ENCODE data around the gene AMY1C.
"Not testable (repeated sequence)": the region's sequence is repeated elsewhere in the genome, so short reads cannot be mapped to it uniquely, and the experiment has no call there.

Gene AMY1C

GRCh38 chr1:103749598-103749997 lies at the start of gene AMY1C:
TSS of gene AMY1C (plus strand) at chr1:103749898. CDS start at chr1:103750470, 572 bp downstream.
- DNase-seq (ENCODE audit: low spot score): not testable (repeated sequence)

DNA sequence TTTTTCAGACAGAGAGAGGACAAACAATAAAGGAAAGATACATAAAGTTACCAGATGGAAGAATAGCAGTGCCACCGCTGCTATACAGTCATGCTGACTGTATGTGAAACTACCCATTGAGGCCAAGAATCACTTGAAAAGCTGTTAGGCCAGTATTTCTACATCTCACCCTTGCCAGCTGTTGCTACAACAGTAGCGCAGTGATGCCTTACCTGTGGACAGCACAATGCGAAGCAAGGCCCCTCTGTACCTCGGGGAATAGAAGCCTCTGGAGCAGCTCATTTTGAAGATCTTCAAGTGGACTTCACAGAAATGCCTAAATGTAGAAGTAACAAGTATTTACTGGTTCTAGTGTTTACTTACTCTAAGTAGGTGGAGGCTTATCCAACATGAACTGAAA lies 49.0 kb upstream of the AMY1C start:
- DNase-seq (ENCODE audit: low spot score): not testable (repeated sequence)

DNA sequence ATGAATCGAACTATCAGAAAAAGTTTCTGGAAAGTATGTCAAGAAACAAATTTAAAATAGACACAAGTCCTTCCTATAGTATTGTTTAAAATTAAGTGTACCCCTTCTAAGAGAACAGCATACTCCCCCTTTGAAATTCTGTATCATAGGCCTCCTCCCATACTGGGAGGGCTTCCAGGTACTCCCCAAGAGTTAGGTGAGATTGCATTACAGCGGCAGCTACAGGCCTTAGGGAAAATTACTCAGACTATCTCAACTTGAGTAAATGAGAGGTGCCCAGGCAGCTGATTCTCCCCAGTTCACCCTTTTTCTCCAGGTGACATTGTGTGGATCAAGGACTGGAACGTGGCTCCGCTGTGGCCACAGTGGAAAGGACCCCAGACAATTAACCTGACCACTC lies 48.4 kb upstream of the AMY1C start:
- DNase-seq (ENCODE audit: low spot score): not testable (repeated sequence)

DNA sequence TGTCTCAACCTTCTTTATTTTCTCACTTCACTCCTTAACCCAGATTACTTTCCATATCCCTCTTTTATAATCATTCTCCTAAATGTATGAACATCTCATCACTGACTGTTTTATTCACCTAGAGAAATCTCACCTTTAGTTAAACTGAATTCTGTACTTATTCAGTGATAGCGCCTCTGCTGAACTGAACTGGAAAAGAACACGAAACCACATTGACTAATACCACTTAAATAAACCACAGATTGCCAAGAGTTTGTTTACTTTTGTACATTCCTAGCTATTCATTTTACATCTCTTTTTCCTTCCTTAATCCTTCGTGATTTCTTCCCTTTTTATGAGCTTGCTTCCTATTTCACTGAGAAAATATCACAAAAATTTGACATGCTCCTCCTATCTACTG lies 42.0 kb upstream of the AMY1C start:
- not testable (repeated sequence) for DNase-seq (ENCODE audit: low spot score)

DNA sequence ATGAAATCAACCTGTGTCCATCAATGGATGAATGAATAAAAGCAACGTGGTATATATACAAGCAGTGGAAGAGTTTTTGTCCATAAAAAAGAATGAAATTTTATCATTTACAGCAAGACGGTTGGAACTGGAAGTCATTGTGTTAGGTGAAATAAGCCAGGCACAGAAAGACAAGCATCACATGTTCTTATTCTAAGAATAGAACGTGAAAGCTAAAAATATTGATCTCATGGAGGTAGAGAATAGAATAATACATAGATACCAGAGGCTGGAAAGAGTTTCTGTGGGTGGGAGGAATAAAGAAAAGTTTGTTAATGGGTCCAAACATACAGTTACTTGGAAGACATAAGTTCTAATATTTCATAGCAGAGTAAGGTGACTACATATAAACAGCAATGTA lies 39.3 kb upstream of the AMY1C start:
- not testable (repeated sequence) for DNase-seq (ENCODE audit: low spot score)

- DNase-seq (ENCODE audit: low spot score): not testable (repeated sequence)
Measured at GRCh38 chr1:103717404-103717803, 32.3 kb upstream of the AMY1C start.

DNA sequence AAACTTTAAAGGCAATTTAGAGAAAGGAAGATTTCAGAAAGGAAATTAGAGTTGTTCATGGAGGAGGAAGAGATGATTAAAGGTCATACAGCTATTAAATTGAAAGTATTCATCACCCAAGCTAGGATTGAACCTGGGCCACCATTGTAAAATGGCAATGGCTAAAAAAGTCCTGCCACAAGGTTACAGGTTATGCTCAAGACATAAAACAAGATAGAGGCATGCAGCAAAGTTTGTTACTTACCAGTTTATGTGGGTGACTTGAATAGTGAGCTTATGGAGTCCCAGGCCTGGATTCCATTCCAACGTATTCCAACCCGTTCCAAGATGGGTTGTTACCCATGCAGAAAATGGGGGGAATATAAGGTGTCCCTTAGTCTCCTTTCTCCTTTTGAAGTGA lies 28.2 kb upstream of the AMY1C start:
- DNase-seq (ENCODE audit: low spot score): not testable (repeated sequence)

DNA sequence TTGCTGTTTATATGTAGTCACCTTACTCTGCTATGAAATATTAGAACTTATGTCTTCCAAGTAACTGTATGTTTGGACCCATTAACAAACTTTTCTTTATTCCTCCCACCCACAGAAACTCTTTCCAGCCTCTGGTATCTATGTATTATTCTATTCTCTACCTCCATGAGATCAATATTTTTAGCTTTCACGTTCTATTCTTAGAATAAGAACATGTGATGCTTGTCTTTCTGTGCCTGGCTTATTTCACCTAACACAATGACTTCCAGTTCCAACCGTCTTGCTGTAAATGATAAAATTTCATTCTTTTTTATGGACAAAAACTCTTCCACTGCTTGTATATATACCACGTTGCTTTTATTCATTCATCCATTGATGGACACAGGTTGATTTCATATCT lies 14.4 kb upstream of the AMY1C start:
- DNase-seq (ENCODE audit: low spot score): not testable (repeated sequence)

DNA sequence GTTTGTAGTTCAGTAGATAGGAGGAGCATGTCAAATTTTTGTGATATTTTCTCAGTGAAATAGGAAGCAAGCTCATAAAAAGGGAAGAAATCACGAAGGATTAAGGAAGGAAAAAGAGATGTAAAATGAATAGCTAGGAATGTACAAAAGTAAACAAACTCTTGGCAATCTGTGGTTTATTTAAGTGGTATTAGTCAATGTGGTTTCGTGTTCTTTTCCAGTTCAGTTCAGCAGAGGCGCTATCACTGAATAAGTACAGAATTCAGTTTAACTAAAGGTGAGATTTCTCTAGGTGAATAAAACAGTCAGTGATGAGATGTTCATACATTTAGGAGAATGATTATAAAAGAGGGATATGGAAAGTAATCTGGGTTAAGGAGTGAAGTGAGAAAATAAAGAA lies 11.7 kb upstream of the AMY1C start:
- not testable (repeated sequence) for DNase-seq (ENCODE audit: low spot score)

- DNase-seq (ENCODE audit: low spot score): not testable (repeated sequence)
Measured at GRCh38 chr1:103744449-103744848, 5.2 kb upstream of the AMY1C start.

- DNase-seq (ENCODE audit: low spot score): not testable (repeated sequence)
Measured at GRCh38 chr1:103745040-103745439, 4.7 kb upstream of the AMY1C start.

DNA sequence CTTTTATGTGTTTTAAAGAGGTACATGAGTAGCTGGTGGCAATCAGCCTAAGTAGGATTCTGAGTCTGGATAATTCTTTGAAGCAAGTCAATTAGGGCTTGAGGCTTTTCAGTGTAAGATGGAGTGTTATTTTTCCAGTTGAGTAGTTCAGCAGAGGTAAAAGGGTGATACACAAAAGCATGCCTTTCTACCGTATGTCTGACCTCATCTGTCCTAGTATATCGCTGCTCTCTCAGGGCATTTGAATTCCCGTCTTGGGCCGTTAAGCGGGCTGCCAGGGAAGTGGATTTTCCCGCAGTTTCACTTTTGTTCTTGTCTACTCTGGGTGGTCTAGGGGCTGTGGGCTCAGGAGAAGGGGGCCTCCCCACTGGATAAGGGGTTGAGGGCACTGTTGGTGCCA lies 1.4 kb upstream of the AMY1C start:
- DNase-seq (ENCODE audit: low spot score): not testable (repeated sequence)

GRCh38 chr1:103761896-103762295 lies 12.2 kb downstream of the AMY1C start:
- DNase-seq (ENCODE audit: low spot score): no peak

DNA sequence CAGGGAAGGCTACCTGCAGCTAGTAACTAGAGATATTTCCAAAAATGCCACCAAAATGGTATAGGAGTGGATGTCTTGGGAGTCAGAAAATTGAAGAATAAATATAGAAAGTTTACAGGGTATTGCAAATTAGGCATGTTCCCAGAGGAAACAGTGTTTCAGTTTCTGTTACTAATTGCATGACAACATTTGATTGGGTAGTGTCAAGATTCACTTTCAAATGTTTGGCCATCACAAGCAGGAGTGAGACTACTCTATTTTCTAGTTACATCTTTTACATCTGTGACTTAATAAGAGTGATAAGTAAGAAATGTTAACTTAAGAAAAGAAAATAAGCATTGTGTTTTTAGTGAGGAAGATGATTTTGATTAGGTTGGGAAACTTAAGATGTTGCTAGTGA lies 30.2 kb downstream of the AMY1C start:
- no peak for DNase-seq (ENCODE audit: low spot score)

- no peak for DNase-seq (ENCODE audit: low spot score)
Measured at GRCh38 chr1:103783944-103784377, 34.3 kb downstream of the AMY1C start.

DNA sequence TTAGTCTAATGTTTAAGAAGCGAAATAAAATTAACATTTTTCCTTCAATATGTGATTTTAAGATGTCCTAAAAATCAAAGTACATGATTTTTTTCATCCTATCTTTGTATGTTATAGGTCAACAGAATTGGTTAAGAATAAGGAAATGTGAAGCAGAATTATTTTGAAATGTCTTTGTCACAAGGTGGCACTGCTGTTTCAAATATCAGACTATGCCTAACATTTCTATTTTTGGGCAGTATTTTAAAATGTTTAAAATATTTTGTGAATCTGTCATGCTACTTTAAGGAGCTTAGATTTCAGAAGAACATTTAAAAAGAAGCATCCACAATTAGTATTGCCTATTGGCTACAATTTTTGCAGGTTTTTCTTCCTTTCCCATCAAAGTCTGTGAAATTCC lies 38.7 kb downstream of the AMY1C start:
- DNase-seq (ENCODE audit: low spot score): no peak

DNA sequence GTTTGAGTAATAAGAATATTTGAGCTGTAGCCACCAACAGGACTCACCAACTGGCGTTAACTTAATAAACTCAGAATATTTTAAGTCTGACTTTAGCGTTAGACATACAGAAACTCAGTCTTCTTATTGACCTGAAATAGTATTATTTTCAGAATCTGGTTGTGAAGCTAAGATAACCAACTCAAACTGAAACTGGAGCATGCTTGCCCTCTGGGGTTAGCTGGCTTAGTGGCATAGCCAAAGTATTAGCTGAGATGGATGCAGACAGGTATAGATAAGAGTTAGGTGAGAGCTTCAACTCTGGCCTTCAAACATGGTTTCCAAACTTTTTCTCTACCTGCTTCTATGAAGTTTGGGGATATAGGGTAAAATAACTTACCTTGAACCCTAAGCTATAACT lies 40.5 kb downstream of the AMY1C start:
- no peak for DNase-seq (ENCODE audit: low spot score)
